Activated CD8-positive, alpha-beta memory T cell treated with anti-CD3 and anti-CD28 coated beads for 48 hours (primary cell): Measurements from ENCODE around the gene VPS37D.
"Not testable (repeated sequence)": the region's sequence is repeated elsewhere in the genome, so short reads cannot be mapped to it uniquely, and the experiment has no call there.

Source experiments
- DNase-seq, 3 experiments: peaks; one replicate each; pipeline ENCODE4 v3.0.0-alpha.2; 2020; ENCODE audit warnings: low read depth in 2 of 3, low spot score in 2 of 3

VPS37D gene, protein sequence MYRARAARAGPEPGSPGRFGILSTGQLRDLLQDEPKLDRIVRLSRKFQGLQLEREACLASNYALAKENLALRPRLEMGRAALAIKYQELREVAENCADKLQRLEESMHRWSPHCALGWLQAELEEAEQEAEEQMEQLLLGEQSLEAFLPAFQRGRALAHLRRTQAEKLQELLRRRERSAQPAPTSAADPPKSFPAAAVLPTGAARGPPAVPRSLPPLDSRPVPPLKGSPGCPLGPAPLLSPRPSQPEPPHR

DNA sequence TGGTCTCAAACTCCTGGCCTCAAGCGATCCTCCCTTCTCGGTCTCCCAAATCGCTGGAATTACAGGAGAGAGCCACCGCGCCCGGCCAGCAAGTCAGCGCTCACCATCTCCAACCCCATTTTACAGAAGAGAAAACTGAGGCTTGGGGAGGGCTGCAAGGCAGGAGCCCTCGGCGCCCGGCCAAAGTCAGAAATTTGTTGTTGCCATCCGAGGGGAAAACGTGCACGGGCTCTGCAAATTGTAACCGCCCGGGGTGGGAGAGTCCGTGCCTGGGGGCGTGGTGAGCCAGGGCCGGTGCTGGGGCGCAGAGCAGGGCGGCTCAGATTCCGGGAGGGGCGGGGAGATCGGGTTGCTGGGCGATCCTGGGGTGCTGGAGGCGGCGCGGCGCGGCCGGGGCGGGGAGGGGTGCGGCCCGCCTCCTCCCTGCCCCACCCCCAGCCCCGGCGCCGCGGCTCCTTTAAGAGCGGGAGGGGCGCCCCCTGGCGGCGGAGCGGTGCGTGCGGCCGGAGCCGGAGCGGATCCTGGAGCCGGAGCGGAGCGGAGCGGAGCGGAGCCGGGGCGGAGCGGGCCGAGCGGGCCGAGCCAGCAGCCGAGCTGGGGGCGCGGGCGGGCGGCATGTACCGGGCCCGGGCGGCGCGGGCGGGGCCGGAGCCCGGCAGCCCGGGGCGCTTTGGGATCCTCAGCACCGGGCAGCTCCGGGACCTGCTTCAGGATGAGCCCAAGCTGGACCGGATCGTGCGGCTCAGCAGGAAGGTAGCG, at the start of gene VPS37D:
Gene VPS37D, plus strand, starts transcription at position 488 of the 759 bp plus-strand sequence. Its CDS starts 128 bp downstream, at position 616.
- peak; percentile 86 to 98 (median 97) for DNase-seq

DNA sequence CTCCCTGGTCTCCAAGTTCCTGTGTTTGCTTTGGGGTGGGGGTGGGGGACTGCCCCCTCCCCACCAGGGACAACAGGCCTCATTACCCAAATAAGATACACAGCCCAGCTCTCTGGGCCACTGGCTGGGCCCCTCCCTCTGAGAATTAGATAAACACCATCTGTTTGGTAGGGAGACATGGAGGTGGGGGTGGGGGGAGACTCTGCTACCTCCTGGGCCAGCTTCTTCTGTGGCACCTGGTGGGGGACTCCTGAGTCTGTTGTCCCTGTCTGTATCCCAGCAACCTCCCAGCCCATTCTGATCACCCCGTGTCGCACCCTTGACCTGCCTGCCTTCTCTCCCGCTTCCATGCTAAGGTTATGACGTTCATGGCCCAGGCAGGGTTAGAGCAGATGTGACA, 49.1 kb upstream of the VPS37D start:
- no peak for DNase-seq

DNA sequence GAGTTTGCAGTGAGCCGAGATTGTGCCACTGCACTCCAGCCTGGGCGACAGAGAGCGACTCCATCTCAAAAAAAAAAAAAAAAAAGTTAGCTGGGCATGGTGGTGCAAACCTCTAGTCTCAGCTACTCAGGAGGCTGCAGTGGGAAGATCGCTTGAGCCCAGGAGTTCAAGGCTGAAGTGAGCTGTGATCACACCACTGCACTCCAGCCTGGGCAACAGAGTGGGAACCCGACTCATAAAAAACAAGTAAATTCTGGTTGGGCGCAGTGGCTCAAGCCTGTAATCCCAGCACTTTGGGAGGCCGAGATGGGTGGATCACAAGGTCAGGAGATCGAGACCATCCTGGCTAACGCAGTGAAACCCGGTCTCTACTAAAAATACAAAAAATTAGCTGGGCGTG, 48.2 kb upstream of the VPS37D start:
- DNase-seq: not testable (repeated sequence)

DNA sequence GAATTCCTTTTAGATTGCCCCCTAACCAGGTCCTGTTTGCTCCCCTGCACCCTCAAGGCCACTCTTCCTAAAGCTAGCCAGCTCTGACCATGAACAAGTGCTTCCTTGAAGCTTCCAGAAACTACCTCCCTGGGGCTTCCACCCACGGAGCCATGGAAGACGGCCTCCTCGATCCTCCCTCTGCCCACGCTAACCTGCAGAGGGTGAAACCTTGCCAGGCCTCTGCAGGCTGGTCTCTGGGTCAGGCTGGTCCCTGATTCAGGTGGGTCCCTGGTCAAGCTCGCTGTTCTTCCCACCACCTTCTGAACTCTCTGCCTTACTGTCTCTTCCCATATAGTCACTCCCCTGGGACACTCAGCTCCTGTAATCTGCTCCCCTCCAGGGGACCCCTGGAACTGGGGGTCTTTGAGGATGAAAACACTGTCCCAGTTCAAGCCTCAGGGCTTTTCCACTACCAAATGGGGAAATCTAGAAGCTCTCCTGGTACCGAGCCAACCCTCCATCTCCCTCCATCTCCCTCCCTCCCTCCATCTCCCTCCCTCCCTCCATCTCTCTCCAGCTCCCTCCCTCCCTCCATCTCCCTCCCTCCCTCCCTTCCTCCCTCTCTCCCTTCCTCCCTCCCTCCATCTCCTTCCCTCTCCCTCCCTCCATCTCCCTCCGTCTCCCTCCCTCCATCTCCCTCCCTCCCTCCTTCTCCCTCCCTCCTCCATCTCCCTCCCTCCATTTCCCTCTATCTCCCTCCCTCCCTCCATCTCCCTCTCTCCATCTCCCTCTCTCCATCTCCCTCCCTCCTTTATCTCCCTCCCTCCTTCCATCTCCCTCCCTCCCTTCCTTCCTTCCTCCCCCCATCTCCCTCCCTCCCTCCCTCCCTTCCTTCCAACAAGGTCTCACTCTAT, 46.2 kb upstream of the VPS37D start:
- no peak for DNase-seq

DNA sequence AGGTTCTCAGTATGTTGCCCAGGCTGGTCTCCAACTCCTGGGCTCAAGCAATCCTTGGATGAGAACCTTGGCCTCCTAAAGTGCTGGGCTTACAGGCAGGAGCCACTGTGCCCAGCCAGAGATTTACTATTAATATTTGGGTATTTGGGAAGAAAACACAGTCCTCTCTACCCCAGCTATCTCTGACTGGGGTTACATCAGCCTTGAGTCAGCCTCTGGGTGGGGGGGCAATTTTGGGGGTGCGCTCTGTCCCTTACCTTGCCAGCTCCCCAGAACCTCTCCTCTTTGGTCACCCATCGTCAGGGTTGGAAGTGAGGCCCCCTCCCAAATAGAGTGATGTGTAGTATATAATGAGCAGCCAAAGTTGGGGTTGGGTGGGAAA, 45.1 kb upstream of the VPS37D start:
- DNase-seq: no peak

DNA sequence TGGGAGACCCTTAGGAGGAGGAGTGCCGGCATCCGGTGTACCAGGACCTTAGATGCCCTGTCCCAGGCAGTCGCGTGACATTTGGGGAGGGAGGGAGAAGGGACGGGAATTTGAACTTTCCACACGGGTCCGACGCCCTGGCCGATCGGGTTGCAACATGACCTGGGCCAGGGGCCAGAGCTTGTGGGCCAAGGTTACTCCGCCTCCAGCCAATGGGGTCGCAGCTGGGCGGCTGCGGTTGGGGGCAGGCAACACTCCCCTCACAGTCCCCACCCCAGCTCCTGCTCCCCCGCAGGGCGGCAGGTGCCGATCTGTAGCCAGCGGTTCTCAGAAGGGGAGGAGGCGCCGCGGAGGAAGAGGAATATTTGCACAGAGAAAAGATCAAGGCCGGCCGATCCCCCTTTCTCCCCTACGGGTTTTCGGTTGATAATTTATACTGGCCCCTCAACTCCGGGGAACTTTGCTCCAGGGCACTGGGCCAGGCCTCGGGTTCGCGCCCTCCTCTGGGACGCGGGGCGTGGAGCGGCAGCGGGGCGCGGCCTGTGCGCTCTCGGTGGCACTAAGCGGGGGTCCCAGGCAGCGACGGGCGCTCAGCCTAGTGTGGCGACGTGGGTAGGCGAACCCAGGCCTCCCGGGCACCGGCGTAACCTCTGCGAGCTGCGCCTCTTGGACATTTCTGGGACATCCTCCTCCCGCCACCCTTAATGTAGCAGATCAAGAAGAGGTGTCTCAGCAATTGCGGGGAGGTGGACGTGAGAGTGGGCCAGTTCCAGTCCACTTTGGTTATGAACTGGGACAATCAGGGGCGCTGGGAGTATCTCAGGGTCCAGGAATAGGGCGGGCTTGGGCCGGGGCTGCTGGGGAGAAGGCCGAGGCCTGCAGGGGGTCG, 44.5 kb upstream of the VPS37D start:
- DNase-seq: no peak

DNA sequence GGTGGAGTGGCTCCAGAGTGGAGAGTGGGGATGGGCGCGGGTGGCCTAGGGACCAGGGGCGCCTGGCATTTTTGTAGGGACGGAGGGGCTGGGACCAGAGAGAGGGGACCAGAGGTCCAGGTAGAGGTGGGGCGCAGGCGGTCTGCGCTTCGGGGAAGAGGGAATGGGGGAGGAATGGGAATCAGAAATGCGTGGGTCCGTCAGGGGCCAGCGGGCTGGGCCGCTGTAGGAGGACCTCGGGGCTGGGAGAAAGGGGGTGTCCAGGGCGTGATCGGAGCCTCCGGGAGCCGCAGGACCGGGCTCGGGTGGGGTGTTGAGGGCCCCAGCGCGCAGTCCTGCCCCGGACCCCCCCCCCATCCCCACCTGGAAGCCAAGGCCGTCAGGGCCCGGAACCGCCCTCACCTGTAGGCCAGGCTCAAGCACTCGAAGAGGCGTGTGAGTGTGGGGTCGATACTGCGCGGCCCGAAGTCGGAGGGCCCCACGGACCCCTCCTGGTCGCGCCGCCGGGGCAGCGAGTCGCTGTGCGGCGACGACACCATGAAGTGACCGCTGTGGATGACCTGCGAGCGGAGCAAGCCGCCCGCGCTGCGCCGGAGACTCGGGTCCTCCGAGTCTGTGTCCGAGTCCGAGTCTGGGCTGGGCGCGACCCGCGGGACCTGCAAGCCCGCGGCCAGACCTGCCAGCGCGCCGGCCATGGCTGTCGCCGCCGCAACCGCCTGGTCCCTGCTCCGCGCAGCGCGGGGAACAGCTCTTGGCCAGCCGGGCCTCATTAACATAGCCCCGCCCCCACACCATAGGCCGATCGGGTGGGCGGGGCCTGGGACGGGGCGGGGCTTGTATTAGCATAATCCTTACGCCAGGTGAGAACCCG, 43.6 kb upstream of the VPS37D start, which contains the start of gene MLXIPL:
Gene MLXIPL, minus strand, starts transcription at position 725 of the 871 bp plus-strand sequence. Its CDS starts 30 bp downstream, at position 695.
- DNase-seq: peak in 2 of 3 experiments; percentile 31 to 45

DNA sequence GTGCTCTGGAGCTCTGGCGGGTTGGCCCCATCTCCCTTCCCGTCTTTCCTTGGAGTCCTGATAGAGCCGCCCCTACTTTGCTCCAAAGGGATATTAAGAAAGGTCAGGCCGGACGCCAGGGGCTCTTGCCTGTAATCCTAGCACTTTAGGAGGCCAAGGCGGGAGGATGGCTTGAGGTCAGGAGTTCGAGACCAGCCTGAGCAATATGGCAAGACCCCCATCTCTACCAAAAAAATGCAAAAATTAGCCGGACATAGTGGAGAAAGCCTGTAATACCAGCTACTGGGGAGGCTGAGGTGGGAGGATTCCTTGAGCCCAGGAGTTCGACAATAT, 43.0 kb upstream of the VPS37D start:
- DNase-seq: no peak

DNA sequence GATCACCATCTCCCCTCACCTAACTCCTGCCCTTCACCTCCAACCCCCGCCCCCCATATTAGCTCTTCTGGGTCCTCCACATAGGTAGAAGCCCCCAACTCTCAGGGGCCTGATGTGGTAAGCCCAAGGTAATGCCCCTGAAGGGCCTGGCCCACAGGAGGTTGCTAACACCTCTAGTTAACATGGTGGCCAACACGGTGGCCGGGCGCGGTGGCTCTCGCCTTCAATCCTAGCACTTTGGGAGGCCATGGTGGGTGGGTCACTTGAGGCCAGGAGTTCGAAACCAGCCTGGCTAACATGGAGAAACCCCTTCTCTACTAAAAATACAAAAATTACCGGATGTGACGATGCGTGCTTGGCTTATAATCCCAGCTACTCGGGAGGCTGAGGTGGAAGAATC, 42.4 kb upstream of the VPS37D start:
- DNase-seq: no peak

DNA sequence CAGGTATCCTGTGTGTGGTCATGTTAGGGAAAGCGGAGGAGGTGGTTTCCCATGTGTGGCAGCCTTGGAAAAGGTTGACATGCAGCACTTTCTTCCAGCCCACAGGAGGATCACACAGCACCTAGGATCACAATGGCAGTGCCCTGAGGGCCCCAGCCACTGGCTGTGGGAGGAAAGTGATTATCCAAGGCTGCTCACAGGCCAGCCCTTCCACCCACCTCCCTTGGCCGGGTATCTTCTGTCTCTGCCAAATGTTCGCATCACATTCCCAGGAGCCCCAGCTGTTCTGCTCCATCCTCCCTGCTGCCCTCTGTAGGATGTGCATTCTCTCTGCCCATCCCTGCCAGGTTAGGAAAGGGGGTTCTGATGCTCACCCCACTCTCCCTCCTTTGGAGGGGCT, 40.8 kb upstream of the VPS37D start:
- no peak for DNase-seq

DNA sequence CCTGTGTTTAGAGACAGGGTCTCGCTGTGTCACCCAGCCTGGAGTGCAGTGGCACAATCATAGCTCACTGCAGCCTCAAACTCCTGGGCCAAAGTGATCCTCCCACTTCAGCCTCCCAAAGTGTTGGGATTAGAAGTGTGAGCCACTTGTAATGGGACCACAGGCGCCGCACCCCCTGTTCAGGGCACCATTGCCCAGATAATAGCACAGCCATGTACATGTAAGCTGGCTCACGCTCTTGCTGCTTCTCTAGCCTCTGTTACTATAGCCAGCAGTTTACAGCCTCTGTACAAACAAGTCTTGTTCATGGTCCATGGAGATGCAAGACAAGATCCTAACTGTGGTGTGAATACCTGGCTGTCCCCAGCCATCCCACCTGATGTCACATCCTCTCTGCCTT, 39.1 kb upstream of the VPS37D start:
- no peak for DNase-seq

DNA sequence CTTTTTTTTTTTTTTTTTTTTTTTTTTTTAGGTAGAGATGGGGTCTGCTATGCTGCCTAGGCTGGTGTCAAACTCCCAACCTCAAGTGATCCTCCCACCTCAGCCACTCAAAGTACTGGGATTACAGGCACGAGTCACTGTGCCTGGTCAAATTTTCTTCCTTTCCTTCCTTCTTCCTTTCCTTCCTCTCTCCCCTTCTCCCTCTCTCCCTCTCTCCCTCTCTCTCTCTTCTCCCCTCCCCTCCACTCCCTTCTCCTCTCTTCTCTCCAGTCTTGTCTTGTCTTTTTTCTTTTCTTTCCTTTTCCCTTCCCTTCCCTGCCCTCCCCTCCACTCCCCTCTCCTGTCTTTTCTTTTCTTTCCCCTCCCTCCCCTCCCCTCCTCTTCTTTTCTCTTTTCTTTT, 36.1 kb upstream of the VPS37D start:
- DNase-seq: no peak

DNA sequence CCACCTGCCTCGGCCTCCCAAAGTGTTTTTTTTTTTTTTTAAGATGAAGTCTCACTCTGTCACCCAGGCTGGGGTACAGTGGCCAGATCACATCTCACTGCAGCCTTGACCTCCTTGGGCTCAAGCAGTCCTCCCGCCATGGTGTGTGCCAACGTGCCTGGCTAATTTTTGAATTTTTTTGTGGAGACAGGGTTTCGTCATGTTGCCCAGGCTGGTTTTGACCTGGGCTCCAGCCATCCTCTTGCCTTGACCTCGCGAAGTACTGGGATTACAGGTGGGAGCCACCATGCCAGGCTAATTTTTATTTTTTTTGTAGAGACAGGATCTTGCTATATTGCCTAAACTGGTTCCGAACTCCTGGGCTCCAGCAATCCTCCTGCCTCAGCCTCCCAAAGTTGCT, 34.3 kb upstream of the VPS37D start:
- DNase-seq: no peak

DNA sequence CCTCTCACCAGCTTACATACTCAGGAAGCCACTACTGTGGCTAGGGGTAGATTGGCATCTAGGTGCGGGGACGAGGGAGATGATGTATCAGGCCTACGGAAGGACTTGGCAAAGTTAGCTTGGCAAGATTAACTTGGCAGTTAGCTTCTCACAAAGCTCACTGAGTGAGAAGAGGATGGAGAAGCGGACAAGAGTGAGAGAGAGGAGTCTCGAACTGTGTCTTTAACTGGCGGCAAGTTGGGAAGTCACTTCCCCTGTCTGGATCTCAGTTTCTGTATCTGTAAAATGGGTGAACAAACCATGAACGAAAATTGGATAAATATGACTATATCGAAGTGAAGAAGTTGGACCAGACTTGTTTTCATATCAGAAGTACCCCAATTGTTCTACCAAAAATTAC, 33.8 kb upstream of the VPS37D start:
- DNase-seq: no peak

DNA sequence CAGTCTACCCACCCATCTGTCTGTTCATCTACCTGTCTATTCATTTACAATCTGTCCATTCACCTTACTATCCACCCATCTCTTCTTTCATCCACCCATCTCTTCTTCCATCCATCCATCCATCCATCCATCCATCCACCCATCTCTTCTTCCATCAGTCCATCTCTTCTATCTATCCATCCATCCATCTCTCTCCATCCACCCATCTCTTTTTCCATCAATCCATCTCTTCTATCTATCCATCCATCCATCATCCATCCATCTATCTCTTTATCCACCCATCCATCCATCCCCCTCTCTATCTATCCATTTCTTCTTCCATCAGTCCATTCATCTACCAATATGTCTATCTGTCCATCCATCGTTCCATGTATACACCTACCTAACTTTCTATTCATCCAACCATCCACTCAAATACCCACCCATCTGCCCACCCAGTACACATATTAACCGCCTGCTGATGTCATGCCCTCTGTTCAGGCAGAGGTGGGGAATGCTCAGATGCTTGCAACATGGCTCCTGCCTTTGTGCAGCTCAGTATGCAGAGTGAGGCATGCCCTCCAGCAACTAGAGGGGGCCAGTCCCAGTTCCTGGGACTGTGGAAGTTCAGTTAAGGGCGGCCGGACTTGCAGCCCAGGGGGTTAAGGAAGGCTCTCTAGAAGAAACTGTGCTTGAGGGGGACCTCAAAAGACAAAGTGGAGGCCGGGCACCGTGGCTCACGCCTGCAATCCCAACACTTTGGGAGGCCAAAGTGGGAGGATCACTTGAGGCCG, 32.0 kb upstream of the VPS37D start:
- no peak for DNase-seq

DNA sequence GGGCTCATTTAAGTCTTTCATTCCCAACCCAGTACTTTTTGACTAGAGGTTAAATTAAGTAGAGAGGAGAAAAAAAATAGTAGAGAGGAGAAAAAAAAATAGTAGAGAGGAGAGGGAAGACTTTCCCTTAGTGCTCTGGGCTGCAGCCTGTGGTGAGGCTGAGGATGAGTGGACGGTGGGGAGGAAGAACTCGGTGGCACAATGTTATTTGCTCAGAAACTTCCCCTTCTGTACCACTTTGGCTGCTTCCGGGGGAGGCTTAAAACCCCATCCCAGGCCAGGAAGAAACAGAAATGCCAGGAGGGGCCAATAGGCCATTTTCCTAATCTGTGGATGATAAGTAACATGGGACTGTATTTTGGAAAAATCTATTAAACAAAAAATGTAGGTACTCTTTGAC, 28.7 kb upstream of the VPS37D start:
- DNase-seq: no peak

DNA sequence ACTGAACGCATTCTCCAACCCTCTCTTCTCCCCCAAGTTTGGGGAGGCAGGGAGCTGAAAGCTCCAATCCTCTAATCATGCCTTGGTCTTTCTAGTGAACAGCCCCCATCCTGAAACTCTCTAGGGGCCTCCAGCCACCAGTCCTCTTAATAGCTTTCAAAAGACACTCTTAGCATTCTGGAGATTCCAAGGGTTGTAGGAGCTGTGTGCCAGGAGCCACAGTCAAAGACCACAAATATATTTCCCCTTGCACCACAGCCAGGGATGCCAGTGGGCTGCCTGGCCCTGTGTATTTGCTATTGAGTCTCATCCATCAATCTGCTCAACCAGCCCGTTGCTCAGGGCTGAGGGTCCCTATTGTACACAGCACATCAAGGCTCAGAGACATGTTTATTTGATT, 24.8 kb upstream of the VPS37D start:
- no peak for DNase-seq

DNA sequence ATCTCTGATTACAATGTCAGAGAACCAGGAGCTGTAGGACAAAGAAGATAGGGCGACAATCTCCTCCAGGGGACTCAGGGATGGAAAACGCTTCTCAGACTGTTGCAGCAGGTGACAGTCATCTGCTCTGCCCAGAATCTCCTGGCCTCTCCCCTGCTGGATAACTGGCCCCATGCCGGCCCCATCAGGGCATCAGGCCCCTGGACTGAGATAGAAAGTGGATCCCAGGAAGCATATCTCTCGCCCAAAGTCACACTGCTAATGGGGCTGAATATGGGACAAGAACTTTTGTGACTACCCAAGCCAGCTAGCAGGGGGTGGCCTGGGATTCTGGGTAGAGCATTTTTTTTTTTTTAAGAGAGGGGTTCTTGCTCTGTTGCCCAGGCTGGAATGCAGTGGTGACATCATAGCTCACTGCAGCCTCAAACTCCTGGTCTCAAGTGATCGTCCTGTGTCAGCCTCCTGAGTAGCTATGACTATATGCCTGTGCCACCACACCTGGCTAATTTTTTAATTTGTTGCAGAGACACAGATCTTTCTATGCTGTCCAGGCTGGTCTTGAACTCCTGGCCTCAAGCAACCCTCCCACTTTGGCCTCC, 22.8 kb upstream of the VPS37D start:
- no peak for DNase-seq
